OCI-M2 (cell line): ENCODE results near the gene EXD2.
"Not testable (repeated sequence)": the region's sequence is repeated elsewhere in the genome, so short reads cannot be mapped to it uniquely, and the experiment has no call there.

ENCODE experiments used
- DNase-seq: peaks from one replicate; lab custom pipeline; 2025; ENCODE audit not compliant: unreplicated experiment; lab: John Stamatoyannopoulos, UW

The EXD2 gene

GRCh38 chr14:69274321-69274720 lies 83.0 kb downstream of the EXD2 start:
- DNase-seq: no peak

- no peak for DNase-seq
Measured at GRCh38 chr14:69275331-69275730, 84.0 kb downstream of the EXD2 start.

- DNase-seq: not testable (repeated sequence)
Measured at GRCh38 chr14:69277356-69277755, 86.1 kb downstream of the EXD2 start.

- no peak for DNase-seq
Measured at GRCh38 chr14:69280746-69281291, 89.5 kb downstream of the EXD2 start.

GRCh38 chr14:69281450-69282169 lies 90.3 kb downstream of the EXD2 start:
- no peak for DNase-seq

GRCh38 chr14:69282448-69282847 lies 91.2 kb downstream of the EXD2 start:
- no peak for DNase-seq

- DNase-seq: no peak
Measured at GRCh38 chr14:69284170-69284569, 92.9 kb downstream of the EXD2 start.

GRCh38 chr14:69285661-69286255 lies 94.5 kb downstream of the EXD2 start:
- no peak for DNase-seq

GRCh38 chr14:69287098-69288010 lies 96.1 kb downstream of the EXD2 start:
- no peak for DNase-seq

GRCh38 chr14:69288011-69288771 lies 96.9 kb downstream of the EXD2 start:
- DNase-seq: no peak

- no peak for DNase-seq
Measured at GRCh38 chr14:69288956-69289705, 97.8 kb downstream of the EXD2 start.

- no peak for DNase-seq
Measured at GRCh38 chr14:69289811-69290520, 98.7 kb downstream of the EXD2 start.

GRCh38 chr14:69290881-69291280 lies 99.6 kb downstream of the EXD2 start:
- DNase-seq: not testable (repeated sequence)

GRCh38 chr14:69291396-69291795 lies 100.1 kb downstream of the EXD2 start:
- no peak for DNase-seq

GRCh38 chr14:69291891-69292561 lies 100.7 kb downstream of the EXD2 start:
- no peak for DNase-seq
